ENCODE results near the gene ERP29.

ERP29 gene

DNA sequence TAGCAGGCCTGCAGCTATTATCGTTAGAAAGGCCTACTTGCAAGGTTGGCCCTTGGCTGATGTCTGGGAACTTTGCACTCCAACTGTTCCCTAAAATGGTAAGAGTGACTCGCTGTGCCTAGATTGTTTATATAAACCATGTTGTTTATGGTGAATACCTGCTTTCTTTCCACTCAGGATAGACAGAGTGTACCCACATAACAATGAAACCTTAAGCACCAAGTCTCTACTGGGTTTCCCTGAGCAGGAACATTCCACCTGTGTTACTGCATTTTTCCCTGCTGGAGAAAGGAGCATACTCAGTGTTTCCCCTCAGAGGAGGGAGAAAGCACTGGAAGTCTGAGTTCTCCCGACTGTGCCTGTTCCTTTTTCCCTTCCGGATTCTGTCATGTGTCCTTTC is 32.8 kb downstream of the ERP29 start:
- no peak for DNase-seq

DNA sequence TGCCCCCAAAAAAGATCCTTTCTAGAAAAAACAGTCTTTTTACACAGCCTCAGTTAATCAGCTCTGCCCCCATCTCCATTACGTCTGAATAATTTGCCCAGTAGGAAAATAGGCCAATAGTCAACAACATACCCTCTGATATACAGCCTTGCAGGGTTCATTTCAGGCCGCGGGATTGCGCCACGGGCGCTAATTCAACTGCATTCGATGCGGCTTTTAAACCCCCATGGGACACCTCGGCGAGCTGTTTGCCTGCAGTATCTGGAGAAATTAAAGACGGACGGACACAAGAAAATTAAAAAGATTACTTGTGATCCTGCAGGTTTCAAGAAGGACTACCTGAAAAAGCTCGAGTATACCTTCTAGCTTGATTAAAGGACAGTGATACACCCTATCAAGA is 36.1 kb downstream of the ERP29 start:
- no peak for DNase-seq

DNA sequence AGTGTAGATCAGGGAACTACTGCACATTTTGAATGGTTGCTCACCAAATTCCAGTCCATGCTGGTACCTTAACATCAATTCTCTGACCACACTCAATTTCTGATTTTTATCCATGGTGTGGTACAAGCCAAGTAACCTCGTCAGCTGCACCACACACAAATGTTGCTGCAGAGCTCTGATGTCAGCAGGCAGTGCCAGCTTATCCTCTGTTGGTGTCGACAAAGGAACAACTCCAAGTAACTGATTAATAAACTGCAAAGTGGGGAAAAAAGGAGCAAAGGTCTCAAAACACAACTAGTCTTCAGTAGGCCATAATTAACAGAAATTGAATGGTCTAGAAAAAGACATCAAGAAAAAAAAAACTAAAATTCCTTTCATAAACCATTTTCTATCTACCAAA is 47.9 kb downstream of the ERP29 start:
- DNase-seq, result no peak

DNA sequence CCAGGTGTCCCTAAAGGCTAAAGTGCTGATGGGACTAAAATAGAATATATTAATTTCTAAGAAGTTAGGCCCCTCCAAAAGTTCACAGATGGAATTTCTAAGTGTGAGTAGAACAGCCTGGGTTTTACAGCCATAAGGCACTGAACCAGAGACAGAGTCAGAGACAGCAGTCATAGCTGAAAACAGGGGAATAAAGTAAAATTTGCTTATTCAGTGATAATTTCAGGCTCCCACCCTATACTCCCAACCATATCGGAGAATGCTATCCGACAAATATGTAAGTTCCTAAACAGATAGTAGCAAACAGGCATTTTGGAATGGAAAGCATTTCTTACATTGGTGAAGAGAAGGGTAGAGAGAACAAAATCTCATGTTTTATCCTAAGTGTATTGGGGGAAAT is 50.0 kb downstream of the ERP29 start:
- DNase-seq, result no peak

DNA sequence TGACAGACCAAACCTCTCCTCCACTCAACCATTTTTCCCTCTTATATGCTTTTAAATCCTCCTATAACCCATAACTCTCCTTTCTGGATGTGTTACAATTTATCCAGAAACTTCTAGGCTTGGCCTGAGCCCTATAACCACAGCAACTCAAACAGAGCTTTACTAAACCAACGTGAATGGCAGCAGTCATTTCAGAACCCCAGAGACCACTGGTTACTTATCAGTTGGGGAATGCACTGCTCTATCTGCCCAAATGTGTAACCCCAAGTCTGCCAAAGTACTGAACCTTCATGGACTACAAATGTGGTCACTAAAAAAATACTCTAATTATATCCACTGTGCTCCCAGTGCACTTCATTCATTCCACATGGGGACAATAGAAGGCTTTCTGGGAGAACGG is 53.3 kb downstream of the ERP29 start:
- DNase-seq, result no peak
